Measurements from ENCODE around the gene LBX2. TPM values are rescaled to one million over a fixed set of nuclear protein-coding genes. Genes with fewer than 3 reads are reported as not detected.

Gene LBX2
- total RNA-seq, 1 donor from 2014 or later = 1.5 TPM

DNA sequence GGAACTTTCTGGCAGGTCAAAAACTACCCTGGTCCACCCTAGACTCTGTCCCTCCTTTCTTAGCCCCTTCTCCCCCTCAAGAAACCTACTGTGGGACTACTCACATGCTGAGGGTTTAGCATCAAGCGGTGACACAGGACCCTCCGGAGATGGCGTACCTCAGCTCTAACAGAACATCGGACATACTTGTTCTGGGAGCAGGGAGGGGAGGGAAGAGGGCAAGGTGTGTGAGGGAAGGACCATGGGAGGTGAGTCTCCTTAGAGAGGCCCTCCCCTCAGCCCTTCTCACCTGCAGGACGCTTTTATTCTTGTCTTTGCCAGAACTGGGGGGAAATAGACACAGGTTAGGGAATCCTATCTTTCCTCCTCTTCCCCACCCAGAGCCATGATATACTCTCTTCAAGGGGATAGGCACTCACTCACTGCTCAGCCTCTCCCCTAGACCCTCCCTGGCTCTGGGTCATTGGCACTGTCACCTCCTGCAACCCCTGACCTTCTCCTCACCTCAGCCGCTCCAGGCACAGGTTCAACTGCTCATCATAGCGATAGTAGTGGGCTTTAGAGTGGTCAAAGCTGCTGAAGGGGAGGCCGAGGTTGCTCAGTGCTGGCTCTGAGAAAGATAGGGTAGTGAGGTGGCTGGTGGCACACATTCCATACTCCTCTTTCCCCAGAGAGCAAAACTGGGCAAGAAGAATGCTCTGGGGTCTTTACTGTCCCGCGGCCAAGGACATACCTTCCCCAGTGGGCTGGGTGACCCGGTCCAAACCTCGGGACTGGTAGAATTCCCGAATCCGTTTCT is 6.2 kb upstream of the LBX2 start:
- no peak for DNase-seq (ENCODE audit: low read depth)

DNA sequence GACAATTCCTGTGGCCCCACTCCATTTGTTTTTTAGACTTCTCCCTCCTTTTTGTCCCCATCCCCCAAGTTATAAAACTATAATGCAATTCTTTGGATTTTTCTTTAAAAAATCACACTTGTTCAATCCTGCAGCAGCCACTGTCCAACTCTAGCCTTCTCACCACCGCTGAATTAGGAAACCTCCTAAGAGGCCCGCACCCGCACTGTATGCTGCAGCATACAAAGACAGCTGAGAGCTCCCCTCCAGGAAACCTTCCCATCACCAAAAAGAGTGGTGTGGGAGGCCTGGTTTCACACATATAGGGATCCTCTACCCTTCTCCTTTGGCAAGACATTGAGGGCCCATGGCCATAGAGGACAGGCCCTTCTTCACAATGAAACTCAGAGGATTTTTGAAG is 5.2 kb upstream of the LBX2 start:
- DNase-seq (ENCODE audit: low read depth) = peak; percentile 10

DNA sequence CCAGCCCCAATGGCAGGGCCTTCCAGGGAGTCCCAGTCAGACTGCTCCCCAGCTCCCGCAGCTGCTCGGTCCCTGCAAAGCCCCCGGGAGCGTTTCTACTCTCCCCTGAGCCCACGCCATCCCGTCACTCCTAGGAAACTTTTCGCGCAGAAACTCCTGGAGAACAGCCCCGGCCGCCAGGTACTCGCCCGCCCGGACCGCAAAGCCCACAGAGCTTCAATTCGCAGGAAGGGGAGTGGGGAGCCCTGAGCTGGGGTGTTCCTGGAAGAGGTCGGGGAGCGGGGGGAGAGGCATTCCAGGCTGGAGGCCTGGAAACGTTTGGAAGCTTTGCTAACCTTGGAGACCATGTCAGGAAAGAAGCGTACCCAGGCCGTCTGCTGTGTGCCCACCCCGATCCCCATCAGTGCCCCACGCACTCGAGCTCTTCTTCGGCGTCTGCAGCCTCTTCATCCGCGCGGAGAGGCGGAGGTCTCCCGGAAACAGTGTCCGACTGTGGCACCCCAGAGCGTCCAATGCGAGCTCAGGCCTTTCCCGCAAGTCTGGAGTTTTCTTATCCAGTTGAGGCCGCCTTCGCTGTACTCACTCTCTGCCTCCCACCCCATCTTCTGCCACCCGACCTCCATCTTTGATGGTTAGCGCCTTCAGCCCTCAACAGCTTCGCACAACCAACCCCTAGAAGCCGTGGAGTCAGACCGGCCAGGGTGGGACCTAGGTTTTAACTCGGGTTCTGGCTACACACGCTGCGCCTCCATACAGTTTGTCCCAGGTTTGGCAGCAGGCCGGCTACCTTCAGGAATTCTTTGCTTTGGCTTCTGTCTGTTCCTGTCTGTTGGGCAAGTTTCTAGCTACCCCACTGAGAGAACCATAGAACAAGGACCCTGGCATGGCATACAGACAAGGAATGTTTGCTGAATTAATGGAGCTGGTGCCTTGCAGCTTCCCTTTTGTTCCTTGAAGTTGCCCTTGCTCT is 4.4 kb upstream of the LBX2 start:
- no peak for DNase-seq (ENCODE audit: low read depth)

DNA sequence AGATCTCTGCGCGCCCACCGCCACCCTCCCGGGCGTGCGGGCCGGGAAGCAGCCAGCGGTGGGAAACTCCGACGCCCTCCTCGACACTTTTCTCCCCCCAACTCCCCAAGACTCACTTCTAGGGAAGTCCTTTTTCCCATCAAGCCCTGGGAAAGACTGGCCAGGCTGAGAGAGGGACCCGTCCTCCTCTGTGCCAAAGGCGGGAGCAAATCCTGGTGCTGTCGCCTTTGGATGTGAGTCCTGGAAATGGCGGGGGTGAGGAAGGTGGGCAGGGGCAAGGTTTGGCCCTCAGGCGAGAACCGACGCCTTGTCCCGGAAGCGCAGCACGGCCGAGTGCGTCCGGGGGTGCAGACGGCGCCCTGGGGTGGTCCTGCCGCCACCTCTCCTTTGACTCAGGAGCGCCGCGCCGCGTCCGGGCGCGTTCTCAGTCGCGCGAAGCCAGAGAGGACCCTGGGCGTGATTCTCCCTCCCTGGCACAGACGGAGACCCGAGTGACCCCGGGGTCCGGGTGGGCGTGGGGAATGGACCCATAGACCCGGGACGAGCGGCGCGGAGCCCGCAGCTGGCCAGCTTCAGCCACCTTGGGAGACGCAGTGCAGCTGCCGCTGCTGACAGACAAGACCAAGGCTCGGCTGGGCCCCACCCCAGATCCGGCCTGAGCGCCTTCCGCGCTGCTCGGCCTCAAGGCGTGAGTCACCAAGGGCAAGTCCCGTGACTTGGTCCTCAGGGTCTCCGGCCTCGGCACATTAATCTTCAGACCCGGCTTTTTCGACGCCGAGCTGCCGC is 3.5 kb upstream of the LBX2 start:
- peak; percentile 87 for DNase-seq (ENCODE audit: low read depth)

DNA sequence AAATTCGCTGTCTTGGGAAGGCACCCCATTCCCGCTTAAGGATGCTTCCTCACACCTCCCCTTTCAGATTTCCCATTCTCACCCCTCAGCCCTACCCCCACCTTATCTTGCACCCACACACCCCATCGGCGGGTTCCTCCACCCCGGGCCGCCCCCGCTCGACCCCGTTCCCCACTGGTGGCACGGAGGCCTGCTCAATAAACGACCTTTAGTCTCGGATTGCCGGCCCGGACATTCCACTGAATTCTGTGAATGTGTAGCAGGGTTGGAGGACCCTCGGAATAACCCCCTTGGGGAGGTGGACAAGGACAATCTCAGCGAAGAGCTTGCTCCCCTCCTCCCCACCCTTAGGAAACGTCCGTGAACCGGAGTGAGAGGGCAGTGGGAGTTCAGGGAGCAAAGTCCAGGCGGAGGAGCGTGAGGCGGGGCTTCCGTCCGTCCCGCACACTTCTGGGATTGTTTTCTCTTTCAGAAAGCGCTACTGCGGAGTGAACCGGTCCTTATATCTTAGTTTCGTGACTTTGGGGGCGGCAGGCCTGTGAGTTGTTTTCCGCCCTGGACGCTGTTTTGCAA is 2.8 kb upstream of the LBX2 start:
- DNase-seq (ENCODE audit: low read depth) = no peak

DNA sequence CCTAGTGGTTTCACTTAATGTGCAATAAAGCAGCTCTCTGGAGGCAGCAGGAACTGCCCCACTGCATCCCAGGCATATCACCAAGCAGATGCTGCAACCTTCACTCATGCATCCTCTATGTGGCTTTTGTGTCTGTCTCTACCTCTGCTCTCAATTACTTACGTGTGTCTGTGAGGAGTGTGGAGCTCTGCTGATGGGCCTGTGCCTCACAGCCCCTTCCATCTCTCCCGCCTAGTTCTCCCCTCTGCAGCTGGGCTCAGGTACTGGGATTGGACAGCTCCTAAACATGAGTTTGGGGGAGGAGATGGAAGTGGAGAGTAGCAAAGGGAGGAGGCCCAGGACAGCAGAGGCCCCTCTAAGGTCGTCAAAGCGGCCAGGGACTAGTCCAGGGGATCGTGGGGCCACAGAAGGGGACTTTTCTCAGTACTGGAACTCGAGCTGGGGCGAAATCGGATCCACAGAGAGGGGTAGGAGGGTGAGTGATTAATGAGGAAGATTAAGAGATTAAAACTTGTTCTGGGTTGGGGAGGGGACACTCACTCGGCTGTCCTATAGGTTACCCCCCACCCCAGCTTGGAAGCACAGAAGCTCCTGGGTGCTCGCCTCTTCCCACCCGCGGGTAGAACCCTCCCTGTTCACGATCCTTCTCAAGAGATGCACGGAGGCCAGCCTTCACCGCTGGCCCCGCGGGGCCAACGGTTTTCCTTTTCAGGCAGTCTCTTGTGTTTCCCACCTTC is 2.1 kb upstream of the LBX2 start:
- DNase-seq (ENCODE audit: low read depth) = no peak

DNA sequence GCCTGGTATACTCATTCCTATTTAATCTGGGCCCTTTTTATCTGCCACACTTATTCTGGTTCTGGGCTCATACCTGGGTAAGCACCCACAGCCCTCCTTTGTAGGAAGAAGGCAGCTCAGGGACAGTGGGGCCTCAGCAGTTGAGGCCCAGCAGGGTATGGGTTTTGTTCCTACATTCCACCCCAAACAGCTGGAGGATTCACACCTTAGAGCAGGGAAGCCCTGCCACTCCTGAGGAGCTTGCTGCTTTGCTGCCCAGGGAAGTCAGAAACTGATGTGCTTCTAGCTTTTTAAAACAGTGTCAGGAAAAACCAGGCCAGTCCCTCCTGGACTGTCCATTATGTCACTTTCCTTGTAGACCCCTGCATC is 1.2 kb upstream of the LBX2 start:
- DNase-seq (ENCODE audit: low read depth) = no peak

DNA sequence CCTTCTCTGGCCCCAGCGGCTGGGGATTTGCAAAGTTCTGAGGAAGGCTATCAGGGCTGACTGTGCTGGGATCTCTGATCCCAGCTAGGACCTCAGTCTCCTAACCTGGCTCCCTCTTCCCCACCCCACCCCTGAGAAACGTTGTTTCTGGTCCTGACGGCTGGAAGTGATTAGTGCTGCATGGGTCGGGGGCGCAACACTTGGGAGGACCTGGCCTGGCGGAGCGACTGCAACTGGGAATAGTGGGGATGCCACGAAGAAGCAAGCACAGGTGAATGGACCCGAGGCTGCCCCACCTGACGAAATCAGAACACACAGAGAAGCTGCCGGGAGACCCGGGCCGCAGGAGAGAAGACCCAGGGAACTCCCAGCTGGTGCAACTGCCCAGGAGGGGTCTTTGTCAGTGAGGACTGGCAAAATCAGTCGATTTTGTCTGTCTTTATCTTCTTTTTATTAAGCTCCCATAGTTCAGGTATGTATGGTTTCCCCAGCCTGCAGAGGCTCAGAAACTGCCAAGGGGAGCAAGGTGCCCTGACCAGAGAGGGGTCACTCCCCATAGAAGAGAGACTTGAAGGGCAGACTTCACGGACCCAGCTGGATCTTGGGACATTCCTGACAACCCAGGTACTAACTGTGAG is 656 bp upstream of the LBX2 start:
- DNase-seq (ENCODE audit: low read depth) = no peak

DNA sequence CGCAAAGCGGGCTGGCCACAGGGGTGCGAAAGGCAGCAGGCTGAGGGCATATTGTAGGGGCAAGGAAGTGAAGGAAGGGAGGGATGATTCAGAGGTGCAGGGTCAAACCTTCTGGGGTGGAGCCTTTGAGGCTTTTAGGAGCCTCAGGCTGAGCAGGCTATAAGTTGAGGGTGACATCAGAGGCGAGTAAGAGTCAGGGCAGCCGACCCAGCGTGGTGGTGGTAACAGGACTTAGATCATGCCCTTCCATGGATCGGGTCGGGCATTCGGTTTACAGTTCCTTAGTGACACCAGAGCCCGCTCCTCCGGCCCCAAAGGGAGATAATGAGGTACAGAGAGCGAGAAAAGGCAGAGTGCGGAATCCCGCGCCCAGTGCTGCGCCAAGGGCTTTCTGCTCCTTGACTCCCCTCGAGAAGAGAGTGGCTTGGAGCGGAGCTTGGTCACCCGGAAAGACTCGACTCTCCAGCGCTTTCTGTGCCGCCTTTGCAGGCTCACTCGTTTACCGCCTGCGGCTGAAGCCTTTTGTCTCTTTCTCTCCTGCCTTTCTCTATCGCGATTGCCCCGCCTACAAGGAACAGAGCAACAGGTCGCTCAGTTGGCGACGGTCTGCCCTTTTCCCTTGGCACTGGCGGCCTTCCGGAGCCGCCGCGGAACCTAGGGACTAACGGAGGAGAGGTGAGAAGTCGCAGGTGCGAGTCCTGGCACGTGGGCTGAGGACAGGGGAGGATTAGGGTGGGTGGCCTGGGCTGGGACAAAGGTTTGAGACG is 720 bp downstream of the LBX2 start:
- DNase-seq (ENCODE audit: low read depth) = peak; percentile 43

DNA sequence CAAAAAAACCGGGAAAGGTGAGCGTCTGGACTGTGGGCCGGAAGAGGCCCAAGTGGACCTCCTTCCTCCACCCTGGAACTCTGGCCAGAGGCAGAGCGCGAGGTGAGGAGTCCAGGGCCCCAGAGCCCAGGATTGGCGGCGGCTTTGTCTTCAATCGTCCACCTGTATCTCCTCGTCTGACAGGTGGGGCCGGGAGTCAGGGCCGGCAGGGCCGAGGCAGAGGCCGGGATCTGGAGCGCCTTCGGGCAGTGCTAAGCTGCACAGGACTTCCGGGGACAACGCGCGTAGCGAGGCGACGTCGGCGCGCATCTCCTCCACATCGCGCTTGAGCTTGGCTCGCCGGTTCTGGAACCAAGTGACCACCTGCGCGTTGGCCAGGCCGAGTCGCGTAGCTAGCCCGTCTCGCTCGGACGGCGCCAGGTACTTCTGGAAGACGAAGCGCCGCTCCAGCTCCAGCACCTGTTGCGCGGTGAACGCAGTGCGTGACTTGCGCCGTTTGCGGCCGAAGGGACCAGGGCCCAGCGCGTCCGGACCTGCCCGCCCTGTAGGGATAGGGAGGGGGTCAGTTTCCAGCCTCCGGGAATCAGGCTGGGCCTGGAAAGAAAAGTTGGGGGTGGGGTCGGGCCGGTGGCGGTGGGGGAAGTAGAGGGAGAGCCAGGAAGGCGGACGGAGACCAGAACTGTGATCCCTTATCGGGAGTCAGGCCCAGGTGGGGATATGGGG is 1.5 kb downstream of the LBX2 start:
- peak; percentile 15 for DNase-seq (ENCODE audit: low read depth)

DNA sequence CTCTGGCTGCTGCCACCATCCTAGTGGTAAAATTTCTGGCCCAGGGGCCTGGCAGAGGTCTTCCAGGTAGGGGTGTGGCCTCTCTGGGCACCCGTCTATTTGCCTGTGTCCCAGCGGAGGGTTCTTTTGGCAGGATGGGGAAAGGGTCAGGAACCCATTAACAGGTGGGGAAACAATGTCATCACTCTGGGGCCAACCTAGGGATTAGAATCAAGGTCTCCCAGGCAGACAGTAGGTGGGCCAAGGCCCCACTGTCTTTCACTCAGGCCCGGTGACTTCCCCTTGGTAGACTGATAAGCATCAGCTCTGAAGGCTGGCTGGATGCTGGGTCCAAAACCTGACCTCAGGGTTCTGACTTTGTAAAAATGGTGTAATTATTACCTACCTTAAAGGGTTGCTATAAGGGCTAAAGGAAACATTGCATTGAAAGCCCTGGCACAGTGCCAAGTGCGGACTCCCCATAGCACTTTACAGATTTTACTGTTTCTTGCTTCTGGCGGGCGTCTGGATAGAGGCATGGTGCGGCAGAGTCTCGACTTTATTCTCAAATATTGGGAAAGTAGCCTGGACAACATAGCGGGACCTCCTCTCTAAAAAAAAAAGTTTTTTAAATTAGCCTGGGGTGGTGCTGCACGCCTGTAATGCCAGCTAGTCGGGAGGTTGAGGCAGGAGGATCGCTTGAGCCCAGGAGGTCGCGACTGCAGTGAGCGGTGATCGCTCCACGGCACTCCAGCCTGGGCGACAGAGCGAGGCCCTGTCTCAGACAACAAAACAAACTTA is 2.2 kb downstream of the LBX2 start:
- DNase-seq (ENCODE audit: low read depth) = no peak

DNA sequence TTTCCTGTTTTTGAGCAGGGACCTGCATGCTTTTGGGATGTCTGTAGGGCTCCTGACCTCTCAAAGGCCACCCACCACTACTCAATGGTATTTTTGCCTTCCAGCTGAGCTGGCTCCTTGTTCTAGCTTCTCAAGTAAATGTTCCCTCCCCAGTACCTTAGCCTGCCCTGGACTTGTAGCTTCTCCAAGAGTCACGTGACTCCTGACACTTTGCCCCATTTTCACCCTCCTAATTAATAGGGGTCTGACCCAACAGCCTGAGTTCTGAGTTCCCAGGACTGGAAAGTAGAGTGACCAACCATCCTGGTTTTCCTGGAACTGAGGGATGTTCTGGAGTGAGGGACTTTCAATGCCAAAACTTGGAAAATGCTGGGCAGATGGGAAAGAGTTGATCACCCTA is 4.0 kb downstream of the LBX2 start:
- DNase-seq (ENCODE audit: low read depth) = no peak

DNA sequence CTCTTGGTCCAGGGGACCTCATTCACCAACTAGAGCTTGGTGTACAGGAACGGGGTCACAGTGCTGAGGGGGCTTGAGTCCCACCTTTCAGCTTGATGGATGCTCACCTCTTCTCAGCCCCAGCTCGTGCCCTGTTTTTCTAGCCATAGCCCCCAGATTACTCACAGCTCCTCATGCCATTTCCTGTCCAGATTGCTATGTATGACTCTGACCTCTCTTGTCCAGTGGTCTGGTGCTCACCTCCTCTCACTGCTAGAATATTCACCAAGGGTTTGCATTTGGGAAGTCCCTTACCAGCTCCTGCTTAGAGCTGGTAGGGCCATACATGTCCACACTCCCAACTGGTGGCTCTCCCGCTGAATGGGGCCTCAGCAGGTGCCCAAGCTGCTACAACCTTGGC is 5.9 kb downstream of the LBX2 start:
- no peak for DNase-seq (ENCODE audit: low read depth)

DNA sequence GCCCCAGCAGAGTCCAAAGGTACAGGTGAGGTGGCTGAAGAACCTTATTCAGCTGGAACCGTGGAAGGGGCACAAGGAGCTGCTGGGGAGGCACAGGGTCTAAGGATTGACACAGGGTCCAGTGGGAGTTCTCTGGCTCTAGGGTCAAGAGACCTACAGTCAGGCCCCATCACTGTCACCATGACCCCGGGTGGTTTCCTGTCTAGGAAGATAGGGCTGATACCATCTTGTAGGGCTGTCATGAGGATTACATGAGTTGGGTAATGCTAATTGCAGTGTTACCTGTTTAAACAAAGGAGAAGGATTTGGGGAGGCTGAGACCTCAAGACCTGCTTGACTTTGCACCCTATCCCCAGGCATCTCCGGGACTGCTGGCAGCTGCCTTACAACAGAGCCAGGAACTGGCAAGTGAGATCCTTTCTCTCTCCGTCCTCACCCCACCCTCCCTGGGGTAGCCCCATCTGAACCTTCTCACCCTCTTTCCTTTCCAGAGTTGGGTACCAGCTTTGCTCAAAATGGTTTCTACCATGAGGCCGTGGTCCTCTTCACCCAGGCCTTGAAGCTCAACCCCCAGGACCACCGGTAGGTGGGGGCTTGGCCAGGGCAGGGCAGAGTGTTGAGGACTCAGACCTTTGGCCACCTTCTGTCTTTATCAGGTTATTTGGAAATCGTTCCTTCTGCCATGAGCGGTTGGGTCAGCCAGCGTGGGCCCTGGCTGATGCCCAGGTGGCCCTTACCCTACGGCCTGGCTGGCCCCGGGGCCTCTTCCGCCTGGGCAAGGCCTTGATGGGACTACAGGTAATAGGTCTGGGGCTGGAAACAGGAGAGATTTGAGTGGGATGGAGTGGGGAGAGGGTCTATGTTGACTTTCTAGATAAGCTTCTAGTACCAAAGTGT is 7.5 kb downstream of the LBX2 start:
- DNase-seq (ENCODE audit: low read depth) = no peak

DNA sequence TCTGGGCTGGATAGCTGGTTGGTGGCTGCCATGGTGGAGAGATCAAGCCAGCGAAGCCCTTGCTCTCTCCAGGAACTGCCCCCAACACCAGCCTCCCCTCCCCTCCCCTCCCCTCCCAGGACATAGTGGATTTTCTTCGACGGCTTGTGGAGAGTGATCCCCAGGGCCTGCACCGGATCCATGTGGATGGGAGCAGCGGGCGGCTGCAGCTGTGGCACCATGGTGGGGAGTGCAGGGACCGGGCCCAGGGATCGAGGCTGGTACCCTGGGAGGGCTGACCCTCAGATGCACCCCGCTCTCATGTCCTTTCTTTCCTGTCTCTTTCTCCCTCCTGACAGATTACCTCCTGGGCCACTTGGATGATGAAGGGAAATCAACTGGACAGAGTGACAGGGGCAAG is 9.5 kb downstream of the LBX2 start:
- no peak for DNase-seq (ENCODE audit: low read depth)

DNA sequence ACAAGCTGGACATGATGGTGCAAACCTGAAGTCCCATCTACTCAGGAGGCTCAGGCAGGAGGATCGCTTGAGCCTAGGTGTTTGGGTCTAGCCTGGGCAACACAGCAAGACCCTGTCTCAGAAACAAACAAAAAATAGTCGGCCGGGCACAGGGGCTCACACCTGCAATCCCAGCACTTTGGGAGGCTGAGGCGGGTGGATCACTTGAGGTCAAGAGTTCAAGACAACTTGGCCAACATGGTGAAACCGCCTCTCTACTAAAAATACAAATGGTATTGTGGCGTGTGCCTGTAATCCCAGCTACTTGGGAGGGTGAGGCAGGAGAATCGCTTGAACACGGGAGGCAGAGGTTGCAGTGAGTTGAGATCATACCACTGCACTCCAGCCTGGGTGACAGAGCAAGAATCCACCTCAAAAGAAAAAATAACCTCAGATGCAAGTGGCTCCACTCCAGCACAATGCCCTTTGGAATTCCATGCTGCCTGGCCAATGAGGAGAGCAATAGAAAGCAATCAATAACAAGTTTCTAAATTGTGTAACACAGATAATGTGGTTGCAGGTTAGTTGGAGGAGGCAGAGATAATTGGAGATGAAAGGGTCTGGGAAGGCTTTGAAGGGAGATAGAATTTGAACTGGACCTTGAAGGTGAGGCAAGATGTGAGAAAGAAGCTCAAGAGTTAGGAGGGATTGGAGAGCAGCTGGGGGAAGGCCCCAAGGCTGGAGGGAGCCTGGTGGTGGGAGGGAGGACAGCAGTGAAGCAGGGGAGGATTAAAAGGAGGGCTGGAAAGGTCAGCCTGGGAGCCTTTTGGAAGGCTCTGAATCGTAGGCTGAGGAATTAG is 10.5 kb downstream of the LBX2 start:
- DNase-seq (ENCODE audit: low read depth) = no peak

All from myocyte (in vitro differentiated cells).